ENCODE data around the gene TWNK.

DNA sequence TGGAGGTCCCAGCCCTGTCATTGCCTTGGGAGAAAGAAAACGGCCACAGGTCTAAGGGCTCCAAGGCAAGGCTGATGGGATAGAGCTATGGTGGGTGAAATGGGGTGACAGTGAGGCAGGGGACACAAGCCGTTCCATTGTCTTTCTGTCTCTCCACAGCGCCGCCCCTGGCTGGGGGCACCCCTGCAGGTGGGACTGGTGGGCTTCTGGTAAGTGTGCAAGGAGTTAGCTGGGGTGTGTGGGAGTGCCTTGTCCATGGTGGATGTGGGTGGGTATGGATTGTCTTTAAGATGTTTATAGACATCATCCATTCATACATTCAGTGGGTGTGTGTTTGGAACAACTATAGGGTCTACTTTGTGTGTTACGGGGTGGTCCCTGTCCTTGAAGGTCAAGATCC lies 51.1 kb downstream of the TWNK start:
- TF ChIP-seq GATA2 (IDR thresholded peaks at IDR 0.05; ENCODE audit: low read depth, low read length) (no peak), GATA3 (IDR thresholded peaks at IDR 0.05; ENCODE audit: low read depth, low read length) (no peak)
